Measurements from ENCODE around the gene CDON.

Gene CDON

DNA sequence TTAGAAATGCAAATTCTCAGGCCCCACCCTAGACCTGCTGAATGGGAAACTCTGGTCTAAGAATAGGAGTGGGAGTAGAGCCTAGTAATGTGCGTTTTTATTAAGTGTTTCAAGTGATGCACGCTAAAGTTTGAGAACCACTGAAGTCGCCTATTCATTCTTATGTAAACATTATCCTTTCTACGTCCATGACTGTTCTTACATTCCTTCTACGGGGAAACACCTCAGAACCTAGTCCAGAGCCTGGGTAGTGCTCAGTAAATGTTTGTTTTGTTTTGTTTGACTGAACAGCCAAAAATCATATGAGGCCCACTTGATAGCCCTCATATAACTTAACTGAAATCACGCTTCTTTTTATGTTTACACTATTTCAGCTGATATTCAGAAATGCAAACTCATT, 87.0 kb downstream of the CDON start:
- Histone ChIP-seq H3K27ac (ENCODE audit: low read depth, low read length) (no peak overlapping the region), H3K79me2 (ENCODE audit: control insufficient read depth, low read length) (no peaks in the 10 kb centered on the region), H3K9me3 (ENCODE audit: control insufficient read depth, insufficient read depth, low read length) (no peaks in the 10 kb centered on the region)

DNA sequence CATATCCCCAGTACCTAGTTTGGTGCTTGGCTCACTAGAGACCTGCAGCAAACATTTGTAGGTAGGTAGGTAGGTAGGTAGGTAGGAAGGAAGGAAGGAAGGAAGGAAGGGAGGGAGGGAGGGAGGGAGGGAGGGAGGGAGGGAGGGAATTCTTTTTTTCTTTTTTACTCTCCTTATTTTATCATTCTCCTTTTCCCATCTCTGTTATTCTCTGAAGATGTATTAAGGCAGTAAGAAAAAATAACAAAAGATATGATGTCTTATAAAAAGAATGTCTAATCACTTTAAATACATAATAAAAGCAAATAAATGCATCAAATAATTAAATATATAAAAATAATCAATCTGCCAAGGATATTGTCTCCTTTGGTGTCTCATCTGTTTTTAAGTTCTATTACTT, 88.4 kb downstream of the CDON start:
- H3K27me3 ChIP-seq (ENCODE audit: control insufficient read depth, low read length): no peaks in the 10 kb centered on the region; the same call in 1 of the 2 replicates
- H3K4me2 ChIP-seq (ENCODE audit: low read length): no peak overlapping the region
- no peaks in the 10 kb centered on the region for H3K9me2 ChIP-seq (replicated peaks; ENCODE audit: control insufficient read depth, low read length)
- H3K4me1 ChIP-seq (ENCODE audit: control insufficient read depth, low read length): no peaks in the 10 kb centered on the region
- no peaks in the 10 kb centered on the region for H3K9me3 ChIP-seq (ENCODE audit: control insufficient read depth, insufficient read depth, low read length)
- no peak overlapping the region for H3K27ac ChIP-seq (ENCODE audit: low read depth, low read length)
- TF ChIP-seq EZH2phosphoT487 (IDR thresholded peaks at IDR 0.05; ENCODE audit: borderline replicate concordance, low read length): no peak
- TF ChIP-seq, protein P1, sequence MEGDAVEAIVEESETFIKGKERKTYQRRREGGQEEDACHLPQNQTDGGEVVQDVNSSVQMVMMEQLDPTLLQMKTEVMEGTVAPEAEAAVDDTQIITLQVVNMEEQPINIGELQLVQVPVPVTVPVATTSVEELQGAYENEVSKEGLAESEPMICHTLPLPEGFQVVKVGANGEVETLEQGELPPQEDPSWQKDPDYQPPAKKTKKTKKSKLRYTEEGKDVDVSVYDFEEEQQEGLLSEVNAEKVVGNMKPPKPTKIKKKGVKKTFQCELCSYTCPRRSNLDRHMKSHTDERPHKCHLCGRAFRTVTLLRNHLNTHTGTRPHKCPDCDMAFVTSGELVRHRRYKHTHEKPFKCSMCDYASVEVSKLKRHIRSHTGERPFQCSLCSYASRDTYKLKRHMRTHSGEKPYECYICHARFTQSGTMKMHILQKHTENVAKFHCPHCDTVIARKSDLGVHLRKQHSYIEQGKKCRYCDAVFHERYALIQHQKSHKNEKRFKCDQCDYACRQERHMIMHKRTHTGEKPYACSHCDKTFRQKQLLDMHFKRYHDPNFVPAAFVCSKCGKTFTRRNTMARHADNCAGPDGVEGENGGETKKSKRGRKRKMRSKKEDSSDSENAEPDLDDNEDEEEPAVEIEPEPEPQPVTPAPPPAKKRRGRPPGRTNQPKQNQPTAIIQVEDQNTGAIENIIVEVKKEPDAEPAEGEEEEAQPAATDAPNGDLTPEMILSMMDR (IDR thresholded peaks at IDR 0.05; ENCODE audit: low read depth, low read length, poor library complexity, severe bottlenecking): no peak
- H3K4me3 ChIP-seq (ENCODE audit: low read length): no peak overlapping the region
- no peaks in the 10 kb centered on the region for H3K79me2 ChIP-seq (ENCODE audit: control insufficient read depth, low read length)
- no peaks in the 10 kb centered on the region for H3K36me3 ChIP-seq (ENCODE audit: control insufficient read depth, low read length)
- H3F3A ChIP-seq (ENCODE audit: control insufficient read depth, insufficient read depth): no peaks in the 10 kb centered on the region
- no peaks in the 10 kb centered on the region for H4K20me1 ChIP-seq (ENCODE audit: control insufficient read depth, insufficient read depth, low read depth, low read length)

More for the DNA sequence above, 87.0 kb downstream of the CDON start:
- H3K9me2 ChIP-seq (replicated peaks; ENCODE audit: control insufficient read depth, low read length): no peaks in the 10 kb centered on the region
- H3K4me3 ChIP-seq (ENCODE audit: low read length): no peak overlapping the region
- no peak overlapping the region for H3K4me2 ChIP-seq (ENCODE audit: low read length)
- no peaks in the 10 kb centered on the region for H3F3A ChIP-seq (ENCODE audit: control insufficient read depth, insufficient read depth)
- H3K27me3 ChIP-seq (ENCODE audit: control insufficient read depth, low read length): no peaks in the 10 kb centered on the region; the same call in 1 of the 2 replicates
- no peaks in the 10 kb centered on the region for H3K36me3 ChIP-seq (ENCODE audit: control insufficient read depth, low read length)
- no peaks in the 10 kb centered on the region for H4K20me1 ChIP-seq (ENCODE audit: control insufficient read depth, insufficient read depth, low read depth, low read length)
- no peak for TF ChIP-seq EZH2phosphoT487 (IDR thresholded peaks at IDR 0.05; ENCODE audit: borderline replicate concordance, low read length)
- TF ChIP-seq, protein P1 (IDR thresholded peaks at IDR 0.05; ENCODE audit: low read depth, low read length, poor library complexity, severe bottlenecking): no peak
- H3K4me1 ChIP-seq (ENCODE audit: control insufficient read depth, low read length): no peaks in the 10 kb centered on the region

DNA sequence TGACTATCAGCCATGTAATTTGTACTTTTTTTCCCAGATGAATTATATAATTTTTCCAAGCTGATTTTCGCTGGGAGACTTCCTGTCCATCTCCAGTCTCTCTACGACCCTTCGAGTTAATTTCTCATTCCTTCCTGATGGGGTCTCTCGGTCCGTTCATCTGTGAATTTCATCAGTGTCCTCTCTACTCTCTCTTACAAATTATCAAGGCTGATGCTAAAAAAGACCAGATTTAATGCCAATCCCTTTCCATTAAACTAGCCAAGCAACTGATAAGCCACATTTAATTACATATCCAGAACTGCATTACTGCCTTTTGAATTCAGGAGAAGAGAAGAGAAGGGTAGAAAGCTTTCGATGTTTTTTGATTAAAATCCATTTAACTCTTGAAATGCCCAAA, 91.0 kb downstream of the CDON start:
- Histone ChIP-seq H3K27ac (ENCODE audit: low read depth, low read length) (no peak overlapping the region), H3K9me2 (replicated peaks; ENCODE audit: control insufficient read depth, low read length) (no peaks in the 10 kb centered on the region), H4K20me1 (ENCODE audit: control insufficient read depth, insufficient read depth, low read depth, low read length) (no peaks in the 10 kb centered on the region), H3F3A (ENCODE audit: control insufficient read depth, insufficient read depth) (no peaks in the 10 kb centered on the region), H3K4me3 (ENCODE audit: low read length) (no peak overlapping the region), H3K79me2 (ENCODE audit: control insufficient read depth, low read length) (no peaks in the 10 kb centered on the region), H3K27me3 (ENCODE audit: control insufficient read depth, low read length) (peaks cover 7% of the 10 kb centered on the region), H3K36me3 (ENCODE audit: control insufficient read depth, low read length) (no peaks in the 10 kb centered on the region), H3K9me3 (ENCODE audit: control insufficient read depth, insufficient read depth, low read length) (no peaks in the 10 kb centered on the region), H3K4me2 (ENCODE audit: low read length) (no peak overlapping the region), H3K4me1 (ENCODE audit: control insufficient read depth, low read length) (no peaks in the 10 kb centered on the region)
- TF ChIP-seq, protein P1 (IDR thresholded peaks at IDR 0.05; ENCODE audit: low read depth, low read length, poor library complexity, severe bottlenecking): no peak

DNA sequence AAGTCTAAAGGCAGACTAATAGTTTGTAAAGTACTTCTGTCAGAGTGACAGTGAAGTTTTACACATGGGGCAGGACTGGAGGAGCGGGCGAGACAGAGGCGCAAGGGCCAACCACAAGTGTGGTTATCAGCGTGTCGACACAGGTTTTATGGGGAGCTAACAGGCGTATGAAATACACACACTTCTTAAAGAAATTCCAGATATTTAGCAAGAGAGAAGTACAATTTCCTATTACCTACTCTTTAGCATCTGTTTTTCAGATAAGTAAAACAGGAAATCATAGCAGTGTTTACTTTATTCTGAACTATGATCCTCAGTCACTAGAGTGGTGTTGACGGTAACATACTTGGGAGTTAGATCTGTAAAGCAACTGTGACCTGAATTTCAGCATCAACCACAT, 94.3 kb downstream of the CDON start:
- TF ChIP-seq EZH2phosphoT487 (IDR thresholded peaks at IDR 0.05; ENCODE audit: borderline replicate concordance, low read length): no peak
- TF ChIP-seq, protein P1 (IDR thresholded peaks at IDR 0.05; ENCODE audit: low read depth, low read length, poor library complexity, severe bottlenecking): no peak
- no peak overlapping the region for H3K4me2 ChIP-seq (ENCODE audit: low read length)
- H4K20me1 ChIP-seq (ENCODE audit: control insufficient read depth, insufficient read depth, low read depth, low read length): no peaks in the 10 kb centered on the region
- no peak overlapping the region for H3K27ac ChIP-seq (ENCODE audit: low read depth, low read length)
- H3K4me3 ChIP-seq (ENCODE audit: low read length): no peak overlapping the region
- no peaks in the 10 kb centered on the region for H3K36me3 ChIP-seq (ENCODE audit: control insufficient read depth, low read length)
- no peaks in the 10 kb centered on the region for H3K79me2 ChIP-seq (ENCODE audit: control insufficient read depth, low read length)
- peaks cover 7% of the 10 kb centered on the region for H3K27me3 ChIP-seq (ENCODE audit: control insufficient read depth, low read length)
- no peaks in the 10 kb centered on the region for H3F3A ChIP-seq (ENCODE audit: control insufficient read depth, insufficient read depth)
- no peaks in the 10 kb centered on the region for H3K9me2 ChIP-seq (replicated peaks; ENCODE audit: control insufficient read depth, low read length)
- no peaks in the 10 kb centered on the region for H3K4me1 ChIP-seq (ENCODE audit: control insufficient read depth, low read length)
- no peaks in the 10 kb centered on the region for H3K9me3 ChIP-seq (ENCODE audit: control insufficient read depth, insufficient read depth, low read length)

Measured in DOHH2 (cell line).